PFSK-1 (cell line): ENCODE measurements around the gene RPAP3.

Source experiments
- FOXP2 ChIP-seq: optimal IDR thresholded peaks from 2 replicates; pipeline ENCODE3; 2011; ENCODE audit warnings: borderline replicate concordance, control low read depth, inconsistent platforms; ENCODE audit not compliant: insufficient read depth; ENCODE audit errors: extremely low read length, extremely low read depth
- POLR2AphosphoS5 ChIP-seq: IDR thresholded peaks from 2 replicates; pipeline ENCODE4 v1.6.1; 2012; ENCODE audit warnings: low read depth, mild to moderate bottlenecking, control low read depth, low read length, moderate library complexity
- SIN3A ChIP-seq: IDR thresholded peaks from 2 replicates; pipeline ENCODE4 v1.6.1; 2012; ENCODE audit warnings: mild to moderate bottlenecking, low read length, moderate library complexity, borderline replicate concordance; ENCODE audit not compliant: insufficient read depth
- TAF1 ChIP-seq: IDR thresholded peaks from 2 replicates; pipeline ENCODE4 v1.6.1; 2012; ENCODE audit warnings: low read length, control low read depth, borderline replicate concordance; ENCODE audit not compliant: insufficient read depth
- TF ChIP-seq, protein P1 (sequence below), 2 experiments: IDR thresholded peaks; 2 replicates each; pipeline versions ENCODE4 v1.6.1 to v1.8.0; 2011 to 2012; ENCODE audit warnings: low read depth in 2 of 2, low read length in 2 of 2, control low read depth in 1 of 2, inconsistent platforms in 1 of 2, mild to moderate bottlenecking in 1 of 2, moderate library complexity in 1 of 2; ENCODE audit not compliant: insufficient read depth in 1 of 2

Gene RPAP3

DNA sequence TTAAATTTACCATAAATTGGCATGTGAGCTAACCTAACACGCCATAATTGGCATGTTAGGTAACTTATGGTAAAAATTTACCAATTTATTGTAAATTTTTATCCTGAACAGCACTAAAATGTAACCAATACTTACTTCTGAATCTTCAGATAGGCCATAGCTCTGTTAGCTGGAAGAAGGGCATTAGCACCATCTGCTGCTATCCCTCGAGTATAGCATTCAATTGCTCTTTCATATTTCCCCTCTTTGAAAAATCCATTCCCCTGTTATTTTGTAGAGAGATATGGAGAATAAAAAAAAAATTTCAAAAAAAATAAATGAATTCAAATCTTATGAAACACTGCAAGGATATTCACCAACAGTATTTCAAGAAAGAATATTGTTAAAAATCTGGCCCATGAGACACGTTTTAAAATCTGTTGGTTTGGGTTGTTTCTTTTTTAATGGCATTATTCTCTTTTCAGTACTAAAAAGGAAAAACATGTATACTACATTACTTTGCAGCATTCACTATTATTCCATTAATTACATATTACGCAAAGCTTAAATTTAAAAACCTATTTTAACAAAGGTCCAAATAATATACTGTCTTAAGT is 19.1 kb downstream of the RPAP3 start:
- TF ChIP-seq FOXP2, result no peak
- TF ChIP-seq POLR2AphosphoS5, result no peak
- no peak for TF ChIP-seq SIN3A
- TF ChIP-seq, protein P1, sequence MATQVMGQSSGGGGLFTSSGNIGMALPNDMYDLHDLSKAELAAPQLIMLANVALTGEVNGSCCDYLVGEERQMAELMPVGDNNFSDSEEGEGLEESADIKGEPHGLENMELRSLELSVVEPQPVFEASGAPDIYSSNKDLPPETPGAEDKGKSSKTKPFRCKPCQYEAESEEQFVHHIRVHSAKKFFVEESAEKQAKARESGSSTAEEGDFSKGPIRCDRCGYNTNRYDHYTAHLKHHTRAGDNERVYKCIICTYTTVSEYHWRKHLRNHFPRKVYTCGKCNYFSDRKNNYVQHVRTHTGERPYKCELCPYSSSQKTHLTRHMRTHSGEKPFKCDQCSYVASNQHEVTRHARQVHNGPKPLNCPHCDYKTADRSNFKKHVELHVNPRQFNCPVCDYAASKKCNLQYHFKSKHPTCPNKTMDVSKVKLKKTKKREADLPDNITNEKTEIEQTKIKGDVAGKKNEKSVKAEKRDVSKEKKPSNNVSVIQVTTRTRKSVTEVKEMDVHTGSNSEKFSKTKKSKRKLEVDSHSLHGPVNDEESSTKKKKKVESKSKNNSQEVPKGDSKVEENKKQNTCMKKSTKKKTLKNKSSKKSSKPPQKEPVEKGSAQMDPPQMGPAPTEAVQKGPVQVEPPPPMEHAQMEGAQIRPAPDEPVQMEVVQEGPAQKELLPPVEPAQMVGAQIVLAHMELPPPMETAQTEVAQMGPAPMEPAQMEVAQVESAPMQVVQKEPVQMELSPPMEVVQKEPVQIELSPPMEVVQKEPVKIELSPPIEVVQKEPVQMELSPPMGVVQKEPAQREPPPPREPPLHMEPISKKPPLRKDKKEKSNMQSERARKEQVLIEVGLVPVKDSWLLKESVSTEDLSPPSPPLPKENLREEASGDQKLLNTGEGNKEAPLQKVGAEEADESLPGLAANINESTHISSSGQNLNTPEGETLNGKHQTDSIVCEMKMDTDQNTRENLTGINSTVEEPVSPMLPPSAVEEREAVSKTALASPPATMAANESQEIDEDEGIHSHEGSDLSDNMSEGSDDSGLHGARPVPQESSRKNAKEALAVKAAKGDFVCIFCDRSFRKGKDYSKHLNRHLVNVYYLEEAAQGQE (IDR thresholded peaks at IDR 0.05; ENCODE audit: insufficient read depth in 1 of 2, low read depth in 2 of 2, low read length in 2 of 2), result no peak
- no peak for TF ChIP-seq TAF1

DNA sequence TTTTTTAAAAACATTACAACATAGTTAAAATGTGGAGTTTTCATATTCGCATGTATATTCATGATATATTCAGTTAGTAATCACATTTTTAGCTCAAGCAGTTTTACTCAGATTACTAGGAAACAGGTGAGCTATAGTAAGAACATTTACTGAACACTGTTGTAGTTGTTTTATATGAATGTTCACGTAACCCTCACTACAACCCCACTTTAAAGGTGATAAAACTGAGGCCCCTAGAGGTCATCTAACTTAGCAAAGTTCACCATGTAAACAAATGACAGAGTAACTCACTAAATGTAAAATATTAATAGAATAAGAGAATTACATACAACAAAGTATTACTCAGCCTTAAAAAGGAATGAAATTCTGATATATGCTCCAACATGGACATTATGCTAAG is 26.0 kb downstream of the RPAP3 start:
- TF ChIP-seq SIN3A, result no peak
- no peak for TF ChIP-seq POLR2AphosphoS5
- TF ChIP-seq, protein P1 (IDR thresholded peaks at IDR 0.05; ENCODE audit: insufficient read depth in 1 of 2, low read depth in 2 of 2, low read length in 2 of 2), result no peak
- no peak for TF ChIP-seq TAF1
- no peak for TF ChIP-seq FOXP2

DNA sequence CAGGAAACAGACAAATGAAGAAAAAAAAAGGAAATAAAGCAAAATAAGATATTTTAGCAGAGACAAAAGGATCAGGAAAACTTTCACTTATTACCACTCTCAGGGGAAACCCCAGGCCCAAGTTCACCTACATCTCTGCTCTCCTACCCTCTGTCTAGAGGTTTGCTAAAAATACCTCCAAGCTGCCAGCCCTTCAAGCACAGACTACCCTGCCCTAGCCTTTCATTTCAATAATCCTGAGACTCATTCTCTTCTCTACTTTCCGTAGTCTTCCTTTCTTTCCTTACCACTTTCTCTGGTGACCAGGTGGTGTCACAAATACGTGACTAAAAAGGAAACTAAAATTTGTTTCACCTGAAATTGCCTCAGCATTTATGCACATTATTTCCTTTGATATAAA is 33.8 kb downstream of the RPAP3 start:
- no peak for TF ChIP-seq TAF1
- TF ChIP-seq SIN3A, result no peak
- TF ChIP-seq POLR2AphosphoS5, result no peak
- TF ChIP-seq, protein P1 (IDR thresholded peaks at IDR 0.05; ENCODE audit: insufficient read depth in 1 of 2, low read depth in 2 of 2, low read length in 2 of 2), result no peak
- no peak for TF ChIP-seq FOXP2

DNA sequence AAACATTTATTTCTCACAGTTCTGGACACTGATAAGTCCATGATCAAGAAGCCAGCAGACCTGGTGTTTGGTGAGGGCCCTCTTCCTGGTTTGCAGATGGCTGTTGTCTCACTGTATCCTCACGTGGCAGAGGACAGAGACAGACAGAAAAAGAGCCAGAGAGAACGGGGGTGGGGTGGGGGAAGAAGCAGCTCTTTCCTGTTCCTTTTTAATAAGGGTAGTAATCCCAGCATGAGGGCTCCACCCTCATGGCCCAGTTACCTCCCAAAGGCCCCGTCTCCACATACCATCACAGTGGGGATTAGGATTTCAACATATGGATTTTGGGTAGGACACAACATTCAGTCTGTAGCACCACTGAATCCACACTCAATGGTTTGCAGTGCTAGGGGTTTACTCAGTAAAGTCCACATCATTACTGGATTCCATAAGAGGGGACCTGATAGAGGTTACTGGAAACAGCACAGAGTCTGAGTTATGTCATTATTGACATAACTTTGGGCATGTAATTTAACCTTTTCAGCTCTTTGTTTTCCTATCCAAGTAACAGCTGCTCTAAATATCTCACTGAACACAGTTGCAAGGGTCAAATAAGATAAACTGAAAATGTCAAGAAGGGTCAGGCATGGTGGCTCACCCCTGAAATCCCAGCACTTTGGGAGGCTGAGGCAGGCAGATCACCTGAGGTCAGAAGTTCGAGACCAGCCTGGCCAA is 53.2 kb downstream of the RPAP3 start:
- TF ChIP-seq, protein P1 (IDR thresholded peaks at IDR 0.05; ENCODE audit: insufficient read depth in 1 of 2, low read depth in 2 of 2, low read length in 2 of 2), result no peak
- no peak for TF ChIP-seq TAF1
- no peak for TF ChIP-seq POLR2AphosphoS5
- TF ChIP-seq SIN3A, result no peak
- no peak for TF ChIP-seq FOXP2
